HCT116 (cell line): ENCODE data around the gene PPP1R12C. TPM values are rescaled to one million over a fixed set of nuclear protein-coding genes. Genes with fewer than 3 reads are reported as not detected.
A peak's percentile ranks its signal among the peaks of the same experiment; 100 is the strongest.

ENCODE experiments used
- ATAC-seq: fragments of 200-7000 bp; cut with Tn5 transposase; 2 replicates; pipeline ENCODE4 v1.9.1; 2020; ENCODE audit warnings: mild to moderate bottlenecking, moderate library complexity
- BruUV-seq: library from RNA; stranded (reverse); fragments of 400-500 nt; replicated peaks from 2 replicates; lab custom pipeline; 2021; lab: Mats Ljungman, UMichigan
- CTCF ChIA-PET: fragments of 300-600 bp; sonication (Branson Sonifier 250); formaldehyde crosslinking; loops from one replicate; lab custom pipeline; 2021; ENCODE audit warnings: antibody characterized with exemption; lab: Charles Lee
- POLR2A ChIA-PET: fragments of 300-600, 350-600 bp; sonication (Branson Sonifier 250); formaldehyde crosslinking; loops from one replicate; lab custom pipeline; 2021; ENCODE audit warnings: antibody characterized with exemption; lab: Charles Lee
- RAD21 ChIA-PET, 2 experiments: fragments of 300-600 bp; sonication (Branson Sonifier 250); formaldehyde crosslinking; loops; one replicate each; lab custom pipeline; 2023; ENCODE audit warnings: low total read pairs in 2 of 2; ENCODE audit not compliant: uncharacterized antibody in 2 of 2, unreplicated experiment in 2 of 2, low non-redundant PET in 1 of 2; lab: Charles Lee
- DNase-seq: peaks from one replicate; pipeline ENCODE4 v3.0.0-alpha.2; 2010; ENCODE audit warnings: low read depth, low spot score
- H2AFZ ChIP-seq: fragments of 200-600 bp; shearing (Covaris generic), sonication (generic); 2 replicates; pipeline ENCODE4 v1.6.1; 2017; ENCODE audit warnings: low read depth, mixed run types, mixed read lengths, antibody characterized with exemption, low read length; ENCODE audit not compliant: poor library complexity, severe bottlenecking
- H3K27ac ChIP-seq: 2 replicates; pipeline ENCODE4 v1.5.1; 2012; ENCODE audit warnings: low read depth, low read length
- H3K27me3 ChIP-seq: fragments of 200-600 bp; sonication (generic); 2 replicates; pipeline ENCODE4 v1.6.1; 2016; ENCODE audit warnings: mixed run types, low read length, mixed read lengths; ENCODE audit not compliant: insufficient read depth
- H3K36me3 ChIP-seq, 2 experiments: fragments of 200-500 bp in 1 of 2; fragments of 200-600 bp in 1 of 2; sonication (Bioruptor generic) in 1 of 2; sonication (generic) in 1 of 2; 2 replicates each; pipeline versions ENCODE4 v1.5.1 to v1.6.1; 2014 to 2016; ENCODE audit warnings: low read length in 2 of 2, inconsistent platforms in 1 of 2, mixed read lengths in 1 of 2, mixed run types in 1 of 2; ENCODE audit not compliant: insufficient read depth in 2 of 2, control insufficient read depth in 1 of 2
- H3K4me1 ChIP-seq, 2 experiments: fragments of 200-600 bp in 1 of 2; sonication (generic) in 1 of 2; 2 replicates each; pipeline versions ENCODE4 v1.5.1 to v1.6.1; 2012 to 2017; ENCODE audit warnings: low read length in 2 of 2, inconsistent platforms in 1 of 2, mild to moderate bottlenecking in 1 of 2, mixed read lengths in 1 of 2, mixed run types in 1 of 2, moderate library complexity in 1 of 2; ENCODE audit not compliant: insufficient read depth in 2 of 2, control insufficient read depth in 1 of 2
- H3K4me2 ChIP-seq: fragments of 200-600 bp; sonication (generic); 2 replicates; pipeline ENCODE4 v1.6.1; 2017; ENCODE audit warnings: mixed run types, low read length, mixed read lengths
- H3K4me3 ChIP-seq, 2 experiments: fragments of 200-600 bp in 1 of 2; sonication (generic) in 1 of 2; replicated peaks in 1 of 2; 2 replicates each; pipeline ENCODE4 v1.5.1; 2011 to 2016; ENCODE audit warnings: low read length in 2 of 2, control low read depth in 1 of 2, low read depth in 1 of 2, mild to moderate bottlenecking in 1 of 2, mixed read lengths in 1 of 2, mixed run types in 1 of 2
- H3K79me2 ChIP-seq: fragments of 200-600 bp; sonication (generic); 2 replicates; pipeline ENCODE4 v1.6.1; 2017; ENCODE audit warnings: mild to moderate bottlenecking, mixed run types, low read length, moderate library complexity, mixed read lengths; ENCODE audit not compliant: insufficient read depth
- H3K9ac ChIP-seq: fragments of 200-600 bp; sonication (generic); 2 replicates; pipeline ENCODE4 v1.6.1; 2016; ENCODE audit warnings: low read length, mixed read lengths
- H3K9me2 ChIP-seq: fragments of 200-600 bp; sonication (generic), shearing (Covaris generic); 2 replicates; pipeline ENCODE4 v1.6.1; 2017; ENCODE audit warnings: mixed run types, mild to moderate bottlenecking, moderate library complexity; ENCODE audit not compliant: insufficient read depth
- H3K9me3 ChIP-seq, 2 experiments: fragments of 200-500 bp in 1 of 2; fragments of 200-600 bp in 1 of 2; sonication (Bioruptor generic) in 1 of 2; sonication (generic) in 1 of 2; 2 replicates each; pipeline ENCODE4 v1.6.1; 2014 to 2017; ENCODE audit warnings: low read length in 2 of 2, mixed read lengths in 2 of 2, inconsistent platforms in 1 of 2, low read depth in 1 of 2, mild to moderate bottlenecking in 1 of 2, mixed run types in 1 of 2, moderate library complexity in 1 of 2; ENCODE audit not compliant: control insufficient read depth in 1 of 2, insufficient read depth in 1 of 2
- H4K20me1 ChIP-seq: fragments of 200-600 bp; sonication (generic), shearing (Covaris generic); 2 replicates; pipeline ENCODE4 v1.6.1; 2017; ENCODE audit warnings: mixed run types, mild to moderate bottlenecking, moderate library complexity; ENCODE audit not compliant: insufficient read depth
- CBX3 ChIP-seq: IDR thresholded peaks from 2 replicates; pipeline ENCODE4 v1.6.1; 2012; ENCODE audit warnings: low read depth
- CEBPB ChIP-seq: IDR thresholded peaks from 2 replicates; pipeline ENCODE4 v1.6.1; 2012; ENCODE audit warnings: low read depth
- EGR1 ChIP-seq: IDR thresholded peaks from 2 replicates; pipeline ENCODE4 v1.6.1; 2012; ENCODE audit warnings: low read depth
- EZH2 ChIP-seq: fragments of 200-600 bp; sonication (generic); IDR thresholded peaks from 2 replicates; pipeline ENCODE4 v1.6.1; 2017; ENCODE audit warnings: antibody characterized with exemption, mixed run types
- EZH2phosphoT487 ChIP-seq: fragments of 200-600 bp; IDR thresholded peaks from 2 replicates; pipeline ENCODE4 v1.6.1; 2018; ENCODE audit warnings: antibody characterized with exemption, borderline replicate concordance
- JUND ChIP-seq: IDR thresholded peaks from 2 replicates; pipeline ENCODE4 v1.6.1; 2012
- POLR2A ChIP-seq: IDR thresholded peaks from 2 replicates; pipeline ENCODE4 v1.7.0; 2011; ENCODE audit warnings: borderline replicate concordance; ENCODE audit not compliant: insufficient read depth, insufficient read length; ENCODE audit errors: extremely low read depth
- POLR2AphosphoS5 ChIP-seq: IDR thresholded peaks from 2 replicates; pipeline ENCODE4 v1.6.1; 2011; ENCODE audit warnings: mild to moderate bottlenecking, low read depth, low read length, moderate library complexity
- SIN3A ChIP-seq: IDR thresholded peaks from 2 replicates; pipeline ENCODE4 v1.6.1; 2012; ENCODE audit warnings: low read depth
- SP1 ChIP-seq: IDR thresholded peaks from 2 replicates; pipeline ENCODE4 v1.6.1; 2012; ENCODE audit warnings: low read depth
- TCF7L2 ChIP-seq: IDR thresholded peaks from 2 replicates; pipeline ENCODE4 v1.7.0; 2011; ENCODE audit warnings: borderline replicate concordance, inconsistent platforms; ENCODE audit not compliant: insufficient read depth, insufficient read length; ENCODE audit errors: extremely low read depth
- YY1 ChIP-seq: IDR thresholded peaks from 2 replicates; pipeline ENCODE4 v1.6.1; 2011; ENCODE audit warnings: low read length, low read depth, moderate library complexity, mild to moderate bottlenecking; ENCODE audit not compliant: insufficient replicate concordance; ENCODE audit errors: extremely low read depth
- ZFX ChIP-seq: fragments of 450-650 bp; IDR thresholded peaks from 2 replicates; pipeline ENCODE4 v1.6.1; 2017
- ZNF274 ChIP-seq: fragments of 200-500 bp; sonication (Bioruptor generic); IDR thresholded peaks from 2 replicates; pipeline ENCODE4 v1.6.1; 2014; ENCODE audit warnings: mild to moderate bottlenecking, low read depth, low read length, inconsistent platforms
- intact Hi-C: fragments of 100-400 bp; cut with micrococcal nuclease; formaldehyde crosslinking; loops from 2 replicates; pipeline ENCODE4 v1.10.0; 2022
- total RNA-seq: library from RNA; stranded (reverse); gene quantifications from one replicate; pipeline ENCODE4 v1.2.1, GENCODE V29; 2021; ENCODE audit not compliant: unreplicated experiment
- TF ChIP-seq, protein P1 (sequence below): IDR thresholded peaks from 2 replicates; pipeline ENCODE4 v1.6.1; 2012
- TF ChIP-seq, protein P2 (sequence below), 3 experiments: fragments of 200-600 bp in 1 of 3; sonication (generic) in 1 of 3; IDR thresholded peaks in 2 of 3; conservative IDR thresholded peaks in 1 of 3; 2 replicates each; pipeline ENCODE4 v1.5.1; 2012 to 2017; ENCODE audit warnings: low read depth in 2 of 3, low read length in 2 of 3, antibody characterized with exemption in 1 of 3, borderline replicate concordance in 1 of 3, control low read depth in 1 of 3, mild to moderate bottlenecking in 1 of 3, mixed read lengths in 1 of 3, mixed run types in 1 of 3, moderate library complexity in 1 of 3; ENCODE audit not compliant: insufficient read depth in 1 of 3

The PPP1R12C gene
- total RNA-seq, 1 experiment from 2014 or later = 83.2 TPM

DNA sequence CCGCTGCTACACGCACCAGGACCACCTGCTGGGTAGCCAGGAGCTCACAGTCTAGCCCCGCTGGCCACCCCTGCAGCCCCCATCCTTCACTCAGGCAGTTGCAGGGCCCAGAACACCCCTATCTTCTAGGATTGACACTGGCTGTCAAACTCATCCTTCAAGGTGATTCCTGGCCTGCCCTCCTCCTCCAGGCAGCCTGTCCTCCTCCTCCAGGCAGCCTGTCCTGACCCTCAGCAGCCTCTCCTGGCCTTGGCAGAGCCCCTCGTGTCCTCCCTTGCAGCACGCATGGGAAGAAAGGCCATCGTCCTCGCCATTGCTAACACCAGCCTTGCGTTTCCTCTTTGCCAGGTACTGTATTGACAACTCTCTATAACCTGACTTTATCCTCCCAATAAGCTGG lies 45.5 kb downstream of the PPP1R12C start:
- POLR2A ChIA-PET = no interaction called here
- Histone ChIP-seq H4K20me1 (no peaks in the 10 kb centered on the region), H3K36me3 (no peaks in the 10 kb centered on the region), H3K4me2 (peak overlapping the region; percentile 99), H3K4me1 (peaks cover 37 to 55% of the 10 kb centered on the region in 2 experiments), H3K9me2 (no peaks in the 10 kb centered on the region), H3K27me3 (no peaks in the 10 kb centered on the region), H3K27ac (peak overlapping the region; percentile 27), H3K79me2 (no peaks in the 10 kb centered on the region), H3K4me3 (peak overlapping the region in 1 of 2 experiments; percentile 35; a peak in 1 of 4 replicates), H2AFZ (no peak overlapping the region), H3K9me3 (no peaks in the 10 kb centered on the region), H3K9ac (peak overlapping the region; percentile 43)
- CTCF ChIA-PET = no interaction called here
- TF ChIP-seq CEBPB (no peak), EZH2phosphoT487 (no peak), ZNF274 (no peak), POLR2A (no peak), TCF7L2 (no peak)
- TF ChIP-seq, protein P1, sequence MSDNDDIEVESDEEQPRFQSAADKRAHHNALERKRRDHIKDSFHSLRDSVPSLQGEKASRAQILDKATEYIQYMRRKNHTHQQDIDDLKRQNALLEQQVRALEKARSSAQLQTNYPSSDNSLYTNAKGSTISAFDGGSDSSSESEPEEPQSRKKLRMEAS = no peak
- BruUV-seq = no TSS peak
- DNase-seq (no peak), ATAC-seq (no peak)
- RAD21 ChIA-PET = no interaction called here
- intact Hi-C loops = no loop called here

DNA sequence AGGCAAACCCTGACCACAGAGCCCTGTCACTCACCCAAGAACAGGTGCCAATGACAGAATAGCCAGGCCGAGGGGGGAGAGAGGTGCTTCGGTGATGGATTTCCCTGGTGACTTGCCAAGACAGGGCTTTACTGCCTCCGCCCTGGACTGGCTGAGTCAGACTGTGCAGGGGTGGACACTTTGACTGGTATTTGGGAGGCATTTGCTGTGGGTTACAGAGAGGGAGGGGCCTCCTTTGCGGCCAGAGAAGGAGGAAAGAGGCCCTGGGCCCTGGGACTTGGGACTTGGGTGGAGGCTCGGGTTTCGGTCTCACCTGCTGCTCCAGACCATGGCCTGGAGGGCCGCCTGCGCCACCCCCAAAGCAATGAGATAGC lies 46.3 kb downstream of the PPP1R12C start:
- ChIA-PET CTCF (no interaction called here), POLR2A (interaction anchor here (1.3 kb wide), 1 partner anchor 9 kb away, joined by 7 read pairs; no protein-coding TSS in a partner anchor), RAD21 (no interaction called here)
- Histone ChIP-seq H3K9ac (peak overlapping the region; percentile 43), H3K9me3 (no peaks in the 10 kb centered on the region), H3K4me1 (peaks cover 37 to 47% of the 10 kb centered on the region in 2 experiments), H3K4me3 (peak overlapping the region in 1 of 2 experiments; percentile 35; a peak in 3 of 4 replicates), H3K9me2 (no peaks in the 10 kb centered on the region), H3K79me2 (no peaks in the 10 kb centered on the region), H4K20me1 (no peaks in the 10 kb centered on the region), H3K27ac (peak overlapping the region; percentile 27), H2AFZ (no peak overlapping the region), H3K27me3 (no peaks in the 10 kb centered on the region), H3K4me2 (peak overlapping the region; percentile 99), H3K36me3 (no peaks in the 10 kb centered on the region)
- TF ChIP-seq, protein P1 = peak; percentile 34; the same call in 1 of the 2 replicates
- TF ChIP-seq CBX3 = 0 out of 2 replicates have a peak, but pooled peaks have one; percentile 29
- peak; percentile 81 for TF ChIP-seq SP1
- TF ChIP-seq YY1 = peak; percentile 44
- TF ChIP-seq ZFX = no peak
- peak; percentile 73 for TF ChIP-seq JUND
- TF ChIP-seq, protein P2, sequence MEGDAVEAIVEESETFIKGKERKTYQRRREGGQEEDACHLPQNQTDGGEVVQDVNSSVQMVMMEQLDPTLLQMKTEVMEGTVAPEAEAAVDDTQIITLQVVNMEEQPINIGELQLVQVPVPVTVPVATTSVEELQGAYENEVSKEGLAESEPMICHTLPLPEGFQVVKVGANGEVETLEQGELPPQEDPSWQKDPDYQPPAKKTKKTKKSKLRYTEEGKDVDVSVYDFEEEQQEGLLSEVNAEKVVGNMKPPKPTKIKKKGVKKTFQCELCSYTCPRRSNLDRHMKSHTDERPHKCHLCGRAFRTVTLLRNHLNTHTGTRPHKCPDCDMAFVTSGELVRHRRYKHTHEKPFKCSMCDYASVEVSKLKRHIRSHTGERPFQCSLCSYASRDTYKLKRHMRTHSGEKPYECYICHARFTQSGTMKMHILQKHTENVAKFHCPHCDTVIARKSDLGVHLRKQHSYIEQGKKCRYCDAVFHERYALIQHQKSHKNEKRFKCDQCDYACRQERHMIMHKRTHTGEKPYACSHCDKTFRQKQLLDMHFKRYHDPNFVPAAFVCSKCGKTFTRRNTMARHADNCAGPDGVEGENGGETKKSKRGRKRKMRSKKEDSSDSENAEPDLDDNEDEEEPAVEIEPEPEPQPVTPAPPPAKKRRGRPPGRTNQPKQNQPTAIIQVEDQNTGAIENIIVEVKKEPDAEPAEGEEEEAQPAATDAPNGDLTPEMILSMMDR (IDR thresholded peaks at IDR 0.05 in 2 of 3, conservative IDR thresholded peaks at IDR 0.05 in 1 of 3; ENCODE audit: borderline replicate concordance in 1 of 3, insufficient read depth in 1 of 3, low read depth in 2 of 3, low read length in 2 of 3) = no peak
- TF ChIP-seq SIN3A = peak; percentile 75
- peak; percentile 74 for TF ChIP-seq EGR1
- peak; percentile 78 for TF ChIP-seq POLR2AphosphoS5
- no peak for TF ChIP-seq EZH2
- intact Hi-C loops = no loop called here
- DNase-seq (peak; percentile 89), ATAC-seq (peak; percentile 81)
- no TSS peak for BruUV-seq
